ENCODE data around the gene SDCBP2.

Gene SDCBP2

GRCh38 chr20:1327827-1328679 lies 886 bp downstream of the SDCBP2 start:
- DNase-seq, result peak; percentile 22

GRCh38 chr20:1327241-1327653 lies 1.7 kb downstream of the SDCBP2 start:
- DNase-seq, result peak; percentile 32

- peak; percentile 28 for DNase-seq
These were observed 2.7 kb downstream of the SDCBP2 start for GRCh38 chr20:1326031-1326930.

GRCh38 chr20:1325173-1326030 lies 3.5 kb downstream of the SDCBP2 start:
- DNase-seq, result peak; percentile 99

- DNase-seq, result peak; percentile 53
These were observed 4.3 kb downstream of the SDCBP2 start for GRCh38 chr20:1324598-1325172.

- no peak for DNase-seq
These were observed 4.9 kb downstream of the SDCBP2 start for GRCh38 chr20:1323830-1324597.

- no peak for DNase-seq
These were observed 5.7 kb downstream of the SDCBP2 start for GRCh38 chr20:1323256-1323655.

- no peak for DNase-seq
These were observed 6.3 kb downstream of the SDCBP2 start for GRCh38 chr20:1322511-1323245.

- no peak for DNase-seq
These were observed 7.3 kb downstream of the SDCBP2 start for GRCh38 chr20:1321654-1321939.

GRCh38 chr20:1320902-1321653 lies 7.9 kb downstream of the SDCBP2 start:
- DNase-seq, result no peak

- no peak for DNase-seq
These were observed 8.9 kb downstream of the SDCBP2 start for GRCh38 chr20:1320016-1320415.

- DNase-seq, result no peak
These were observed 9.5 kb downstream of the SDCBP2 start for GRCh38 chr20:1319462-1319861.

GRCh38 chr20:1319051-1319450 lies 9.9 kb downstream of the SDCBP2 start:
- DNase-seq, result no peak

- DNase-seq, result no peak
These were observed 11.2 kb downstream of the SDCBP2 start for GRCh38 chr20:1317545-1318255.

- no peak for DNase-seq
These were observed 13.1 kb downstream of the SDCBP2 start for GRCh38 chr20:1315804-1316203.

GRCh38 chr20:1313236-1313964 lies 15.5 kb downstream of the SDCBP2 start:
- peak; percentile 82 for DNase-seq

- no peak for DNase-seq
These were observed 16.1 kb downstream of the SDCBP2 start for GRCh38 chr20:1312904-1313235.

- DNase-seq, result no peak
These were observed 16.6 kb downstream of the SDCBP2 start for GRCh38 chr20:1312308-1312707.
